ENCODE measurements around the gene IL6ST.
"Not testable (repeated sequence)": the region's sequence is repeated elsewhere in the genome, so short reads cannot be mapped to it uniquely, and the experiment has no call there.

The IL6ST gene

DNA sequence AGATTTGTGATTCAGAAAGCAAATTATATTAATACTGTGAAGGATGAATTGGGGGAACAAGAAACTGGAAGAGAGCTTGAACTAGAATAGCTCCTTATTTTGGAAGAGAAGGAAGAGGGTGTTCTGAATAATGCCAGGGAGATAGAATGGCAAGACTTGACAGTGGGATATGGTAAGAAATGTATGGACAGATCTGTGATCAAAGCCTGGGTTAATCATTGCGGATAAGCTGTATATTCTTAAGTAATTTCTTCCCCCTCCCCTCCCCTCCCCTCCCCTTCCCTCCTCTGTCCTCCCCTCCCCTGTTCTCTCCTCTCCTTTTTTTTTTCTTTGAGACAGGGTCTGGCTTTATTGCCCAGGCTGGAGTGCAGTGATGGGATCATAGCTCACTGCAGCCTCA, 10.1 kb upstream of the IL6ST start:
- no peak for DNase-seq (ENCODE audit: low read depth)

DNA sequence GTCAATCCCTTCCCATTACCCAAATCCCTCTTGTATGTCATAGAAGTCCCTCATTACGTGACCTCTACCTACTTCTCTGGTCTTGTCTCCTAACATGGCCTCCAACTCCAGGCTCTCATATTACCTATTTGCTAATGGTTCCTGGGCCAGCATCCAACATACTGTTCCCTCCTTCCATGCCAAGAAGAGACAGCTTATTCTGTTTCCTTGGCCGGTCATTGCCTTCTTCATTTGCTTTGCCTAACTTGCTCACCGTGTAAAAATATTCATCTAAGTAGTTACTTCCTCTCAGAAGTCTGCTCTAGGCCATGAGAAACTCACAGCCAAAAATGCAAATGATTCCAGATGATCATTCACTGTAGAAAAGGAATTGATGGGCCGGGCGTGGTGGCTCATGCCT, 8.9 kb upstream of the IL6ST start:
- DNase-seq (ENCODE audit: low read depth), result no peak

DNA sequence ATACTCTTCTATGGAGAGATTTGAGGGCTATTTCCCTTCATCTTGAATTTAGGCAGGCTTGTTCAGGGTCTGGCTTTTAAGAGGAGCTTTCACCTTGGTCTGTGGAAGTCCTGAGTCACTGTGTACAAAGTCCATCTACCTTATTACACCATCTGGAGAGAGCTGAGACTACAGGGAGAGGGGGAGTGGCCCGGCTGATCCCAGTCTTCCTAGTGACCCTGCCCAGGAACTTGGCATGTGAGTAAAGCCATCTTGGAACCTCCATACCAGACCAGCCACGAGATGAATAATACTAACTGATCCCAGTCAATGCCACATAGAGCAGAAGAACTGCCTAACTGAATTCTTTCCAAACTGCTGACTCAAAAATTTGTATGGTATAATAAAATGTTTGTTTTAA, 8.4 kb upstream of the IL6ST start:
- no peak for DNase-seq (ENCODE audit: low read depth)

DNA sequence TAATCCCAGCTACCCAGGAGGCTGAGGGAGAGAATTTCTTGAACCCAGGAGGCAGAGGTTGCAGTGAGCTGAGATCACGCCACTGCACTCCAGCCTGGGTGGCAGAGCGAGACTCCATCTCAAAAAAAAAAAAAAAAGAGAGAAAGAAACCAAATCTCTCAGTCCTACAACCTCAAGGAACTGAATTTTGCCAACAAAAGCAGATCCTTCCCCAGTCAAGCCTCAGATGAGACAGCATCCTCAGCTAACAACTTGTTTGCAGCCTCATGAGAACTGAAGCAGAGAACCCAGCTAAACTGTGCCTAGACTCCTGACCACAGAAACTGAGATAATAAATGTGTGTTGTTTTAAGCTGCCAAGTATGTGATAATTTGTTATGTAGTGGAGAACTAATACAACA, 7.5 kb upstream of the IL6ST start:
- DNase-seq (ENCODE audit: low read depth), result no peak

DNA sequence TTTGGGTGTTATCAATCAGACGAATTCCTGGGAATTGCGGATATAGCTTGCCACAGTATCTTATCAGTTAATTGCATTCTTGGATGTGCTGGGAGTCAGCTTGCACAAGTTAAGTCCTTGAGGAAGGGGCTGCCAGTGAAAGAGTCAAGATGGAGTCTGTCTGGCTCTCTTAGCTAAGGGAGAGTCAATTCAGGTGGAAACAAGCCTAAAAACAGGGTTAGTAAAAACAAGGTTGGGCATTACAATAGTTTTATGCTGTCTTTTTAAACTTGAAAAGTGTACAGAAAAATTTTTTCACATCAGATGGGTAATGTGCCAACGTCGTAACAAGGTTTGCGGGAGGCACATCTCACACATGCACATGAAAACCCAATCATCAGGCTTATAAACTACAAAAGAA, 5.5 kb upstream of the IL6ST start:
- not testable (repeated sequence) for DNase-seq (ENCODE audit: low read depth)

DNA sequence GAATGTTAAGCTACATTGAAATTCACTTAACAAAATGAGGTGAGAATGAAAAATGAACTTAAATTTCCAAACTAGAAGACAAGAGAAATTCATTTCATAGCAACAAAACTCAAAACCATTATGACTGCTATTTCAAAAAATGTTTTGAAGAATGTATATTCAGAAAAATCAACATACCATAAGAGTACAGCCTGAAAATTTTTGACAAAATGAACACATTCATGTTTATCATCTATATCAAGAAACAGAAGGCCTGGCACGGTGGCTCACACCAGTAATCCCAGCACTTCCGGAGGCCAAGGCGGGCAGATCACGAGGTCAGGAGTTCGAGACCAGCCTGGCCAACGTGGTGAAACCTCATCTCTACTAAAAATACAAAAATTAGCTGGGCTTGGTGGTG, 4.2 kb upstream of the IL6ST start:
- DNase-seq (ENCODE audit: low read depth), result no peak

DNA sequence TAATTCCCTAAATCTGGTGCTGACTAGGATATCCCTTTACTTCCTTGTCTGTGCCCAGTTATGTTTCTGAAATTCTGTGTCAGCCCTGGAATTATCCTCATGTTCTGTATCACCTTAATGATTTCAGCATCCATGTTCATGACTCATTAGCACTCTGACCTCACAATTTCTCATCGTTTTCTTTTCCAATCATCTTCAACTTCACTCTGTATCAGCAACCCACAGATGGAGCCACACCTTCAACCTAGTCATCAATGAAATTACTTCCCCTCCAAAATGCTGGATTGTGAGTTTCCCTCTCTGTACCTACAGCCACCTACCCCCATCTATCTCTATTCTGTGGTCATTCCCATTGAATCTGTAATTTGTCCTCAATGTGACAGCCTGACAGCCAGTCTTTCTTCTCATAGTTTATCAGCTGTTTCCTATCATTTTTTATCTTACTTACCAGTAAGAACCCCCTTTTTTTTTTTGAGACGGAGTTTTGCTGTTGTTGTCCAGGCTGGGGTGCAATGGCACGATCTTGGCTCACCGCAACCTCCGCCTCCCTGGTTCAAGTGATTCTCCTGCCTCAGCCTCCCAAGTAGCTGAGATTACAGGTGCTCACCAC, 3.1 kb upstream of the IL6ST start:
- DNase-seq (ENCODE audit: low read depth), result no peak

DNA sequence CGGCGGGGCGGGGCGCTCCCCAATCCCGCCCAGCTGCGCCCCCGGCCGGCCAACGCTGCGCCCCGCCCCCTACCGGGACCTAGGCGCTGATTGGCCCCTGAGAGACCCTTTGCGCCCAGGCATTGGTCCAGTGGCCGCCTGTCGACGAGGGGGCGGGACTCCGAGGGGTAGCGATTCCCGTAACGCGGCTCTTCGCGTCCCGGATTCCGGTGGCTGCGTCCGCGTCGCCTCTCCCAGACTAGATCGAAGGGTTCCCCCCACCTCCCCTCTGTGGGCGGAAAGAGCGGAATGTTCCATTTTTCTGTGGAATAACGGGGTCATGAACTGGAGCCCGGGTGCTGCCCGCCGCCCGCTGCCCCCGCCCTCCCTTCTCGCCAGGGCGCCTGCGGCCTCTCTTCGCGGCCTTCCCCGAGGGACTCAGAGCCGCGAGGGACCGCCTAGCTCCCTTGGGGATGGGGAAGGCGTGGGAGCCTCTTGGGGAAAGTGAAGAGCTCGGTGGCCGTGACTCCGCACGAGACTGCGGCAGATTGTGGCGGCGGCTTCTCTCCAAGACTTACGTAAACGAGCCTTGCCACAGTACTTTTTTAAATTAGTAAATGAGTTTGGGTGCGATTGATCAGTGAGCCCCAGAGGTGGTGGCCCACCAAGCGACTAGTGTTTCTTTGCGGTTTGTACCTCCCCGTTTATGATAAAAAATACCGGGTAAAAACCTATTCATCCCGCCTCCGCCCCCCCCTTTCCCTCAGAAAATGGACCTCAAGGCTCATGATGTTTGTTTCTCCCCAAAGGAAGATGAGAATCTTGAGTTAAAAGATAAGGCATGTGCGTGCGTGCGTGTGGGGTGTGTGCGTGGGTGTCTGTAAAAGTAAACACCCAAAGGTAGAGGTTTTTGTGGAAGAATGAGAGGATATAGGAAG, 493 bp upstream of the IL6ST start:
- peak; percentile 94 for DNase-seq (ENCODE audit: low read depth)

DNA sequence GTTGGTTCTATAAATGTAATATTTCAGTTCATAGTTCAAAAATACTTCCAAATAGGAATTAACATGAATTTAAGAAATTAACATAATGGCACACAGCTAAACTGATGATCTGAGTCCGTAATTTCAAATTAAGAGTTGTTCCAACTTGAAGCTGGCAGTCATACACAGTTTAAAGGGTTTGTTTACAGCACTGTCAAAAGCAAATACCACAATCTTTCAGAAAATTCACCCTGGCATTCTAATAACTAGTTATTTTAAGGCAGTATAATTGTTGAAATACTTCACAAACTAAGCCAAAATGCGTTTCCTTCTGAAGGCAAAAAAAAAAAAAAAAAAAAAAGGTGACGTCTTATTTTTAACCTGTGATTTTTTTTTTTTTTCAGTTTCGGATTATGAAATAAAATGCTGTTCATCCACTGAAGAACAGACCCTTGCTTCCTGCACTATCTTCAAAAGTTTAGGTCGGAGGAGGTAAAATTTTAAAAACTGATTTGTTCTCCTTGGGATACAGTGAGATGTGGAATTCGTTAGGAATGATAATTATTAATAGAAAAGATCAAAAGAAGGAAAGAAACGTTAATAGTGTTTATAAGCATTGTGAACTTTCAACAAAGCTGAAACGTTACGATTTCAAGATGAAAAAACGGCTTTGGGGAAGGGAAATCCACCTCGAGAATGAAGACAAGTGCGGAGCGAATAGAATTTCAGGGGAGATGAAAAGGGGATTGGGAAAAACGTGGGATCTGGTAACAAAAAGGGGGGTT, 850 bp downstream of the IL6ST start:
- no peak for DNase-seq (ENCODE audit: low read depth)

DNA sequence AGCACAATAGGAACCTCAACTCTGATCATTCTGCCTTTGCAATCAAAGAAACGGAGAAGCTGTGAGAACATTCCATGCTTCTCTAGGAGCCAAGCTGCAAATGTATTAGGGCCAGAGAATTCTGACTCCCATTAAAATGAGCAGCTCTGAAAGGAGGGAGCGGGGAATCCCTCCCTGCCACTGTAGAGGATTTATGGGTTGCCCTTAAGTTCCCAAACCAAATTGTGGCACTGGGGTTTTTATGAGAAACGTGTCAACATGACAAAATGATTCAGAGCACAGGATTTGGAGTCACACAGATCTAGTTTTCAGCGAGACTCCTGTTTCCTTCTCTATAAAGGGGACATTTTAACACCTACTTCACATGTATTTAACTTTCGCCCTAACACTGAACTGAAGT, 1.8 kb downstream of the IL6ST start:
- DNase-seq (ENCODE audit: low read depth), result no peak

DNA sequence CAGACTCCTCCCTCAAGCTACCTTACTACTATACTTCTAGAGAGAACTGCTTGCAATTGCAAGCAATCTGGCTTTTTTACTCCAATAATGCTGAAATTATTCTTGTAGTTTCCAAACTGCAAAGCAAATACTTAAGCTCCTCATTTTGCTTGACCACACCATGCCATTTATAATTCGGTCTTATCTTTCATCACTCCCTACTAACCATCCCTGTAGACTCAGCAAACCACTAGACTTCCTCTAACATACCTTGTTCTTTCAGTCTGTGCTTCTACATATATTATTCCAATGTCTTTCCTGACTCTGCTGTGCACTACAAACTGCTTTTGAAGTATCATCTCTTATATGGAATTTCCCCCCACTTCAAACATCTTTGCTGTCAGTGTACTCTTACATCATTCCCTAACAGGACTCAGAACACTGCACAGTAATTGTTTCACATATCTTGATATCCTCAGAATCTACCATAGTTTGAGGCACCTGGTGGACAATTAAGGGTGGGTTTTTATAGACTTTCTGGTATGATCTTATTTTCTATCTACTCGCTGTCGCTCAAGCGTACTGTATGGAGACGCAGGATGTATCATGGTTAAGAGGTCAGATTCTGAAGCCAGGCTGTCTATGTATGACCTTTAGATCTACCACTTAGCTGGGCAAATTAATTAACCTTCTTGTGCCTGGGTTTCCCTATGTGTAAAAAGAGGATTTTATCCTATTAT, 2.8 kb downstream of the IL6ST start:
- no peak for DNase-seq (ENCODE audit: low read depth)

DNA sequence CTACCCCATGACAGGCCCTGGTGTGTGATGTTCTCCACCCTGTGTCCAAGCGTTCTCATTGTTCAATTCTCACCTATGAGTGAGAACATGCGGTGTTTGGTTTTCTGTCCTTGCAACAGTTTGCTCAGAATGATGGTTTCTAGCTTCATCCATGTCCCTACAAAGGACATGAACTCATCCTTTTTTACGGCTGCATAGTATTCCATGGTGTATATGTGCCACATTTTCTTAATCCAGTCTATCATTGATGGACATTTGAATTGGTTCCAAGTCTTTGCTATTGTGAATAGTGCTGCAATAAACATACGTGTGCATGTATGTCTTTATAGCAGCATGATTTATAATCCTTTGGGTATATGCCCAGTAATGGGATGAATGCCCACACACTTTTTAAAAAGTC, 3.9 kb downstream of the IL6ST start:
- DNase-seq (ENCODE audit: low read depth), result not testable (repeated sequence)

DNA sequence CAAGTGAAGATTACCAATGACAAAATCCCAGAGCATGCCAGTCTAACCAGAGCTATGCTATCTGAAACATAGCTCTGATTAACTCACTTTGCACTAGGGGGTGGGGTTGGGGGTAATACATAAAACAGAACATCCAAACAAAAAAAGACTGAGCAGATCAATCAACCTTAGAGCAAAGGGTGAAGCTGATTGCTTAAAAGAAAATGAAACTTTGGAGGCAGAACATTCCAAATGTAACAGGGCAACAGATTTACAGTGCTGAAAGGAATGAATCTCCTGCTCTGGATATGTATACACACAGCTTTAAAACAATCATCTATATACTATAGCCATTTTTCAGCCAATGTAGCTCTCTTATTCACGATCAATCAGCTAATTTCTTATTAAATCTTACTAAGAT, 4.9 kb downstream of the IL6ST start:
- DNase-seq (ENCODE audit: low read depth), result no peak

DNA sequence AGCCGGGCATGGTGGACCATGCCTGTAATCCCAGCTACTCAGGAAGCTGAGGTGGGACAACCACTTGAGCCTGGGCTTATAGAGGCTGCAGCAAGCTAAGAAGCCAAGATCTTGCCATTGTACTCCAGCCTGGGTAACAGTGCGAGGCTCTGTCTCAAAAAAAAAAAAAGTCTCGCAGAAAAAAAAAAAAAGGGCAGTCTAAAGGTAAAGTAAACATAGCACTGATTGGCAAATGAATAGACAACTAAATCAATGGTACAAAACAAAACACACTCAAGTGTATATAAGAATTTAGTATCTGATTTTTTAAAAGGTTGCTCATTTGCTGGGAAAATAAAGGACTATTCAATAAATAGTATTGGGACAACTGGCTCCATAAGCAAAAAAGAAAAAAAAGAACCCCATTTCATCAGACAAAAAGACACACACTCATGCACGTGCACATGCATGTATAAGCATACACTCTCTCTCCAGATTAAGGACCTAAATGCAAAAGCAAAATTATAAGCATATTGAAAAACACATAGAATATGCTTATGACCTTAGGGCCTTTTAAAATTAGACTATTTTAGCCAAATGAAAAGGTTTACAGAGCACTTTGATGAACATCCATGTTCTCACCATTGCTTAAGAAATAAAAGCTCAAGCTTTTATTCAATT, 5.7 kb downstream of the IL6ST start:
- no peak for DNase-seq (ENCODE audit: low read depth)

DNA sequence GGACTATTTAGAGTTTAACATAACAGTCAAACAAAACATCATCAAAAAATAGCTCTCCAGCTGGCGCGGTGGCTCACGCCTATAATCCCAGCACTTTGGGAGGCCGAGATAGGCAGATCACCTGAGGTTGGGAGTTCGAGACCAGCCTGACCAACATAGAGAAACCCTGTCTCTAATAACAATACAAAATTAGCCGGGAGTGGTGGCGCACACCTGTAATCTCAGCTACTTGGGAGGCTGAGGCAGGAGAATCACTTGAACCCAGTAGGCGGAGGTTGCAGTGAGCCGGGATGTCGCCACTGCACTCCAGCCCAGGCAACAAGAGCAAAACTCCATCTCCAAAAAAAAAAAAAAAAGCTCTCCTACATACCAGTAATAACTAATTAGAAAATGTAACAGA, 6.3 kb downstream of the IL6ST start:
- DNase-seq (ENCODE audit: low read depth), result not testable (repeated sequence)

DNA sequence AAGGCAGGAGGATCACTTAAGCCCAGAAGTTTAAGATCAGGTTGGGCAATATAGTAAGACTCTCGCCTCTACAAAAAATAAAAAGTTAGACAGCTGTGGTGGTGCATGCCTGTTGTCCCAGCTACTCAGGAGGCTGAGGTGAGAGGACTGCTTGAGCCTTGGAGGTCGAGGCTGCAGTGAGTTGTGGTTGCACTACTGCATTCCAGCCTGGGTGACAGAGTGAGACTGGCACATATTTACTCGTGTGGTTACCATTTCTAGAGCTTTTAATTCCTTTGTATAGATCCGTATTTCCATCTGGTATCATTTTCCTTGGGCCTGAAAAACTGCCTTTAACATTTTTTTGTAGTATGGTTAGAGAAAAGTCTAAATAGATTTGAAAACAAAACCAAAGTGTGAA, 7.8 kb downstream of the IL6ST start:
- DNase-seq (ENCODE audit: low read depth), result no peak

DNA sequence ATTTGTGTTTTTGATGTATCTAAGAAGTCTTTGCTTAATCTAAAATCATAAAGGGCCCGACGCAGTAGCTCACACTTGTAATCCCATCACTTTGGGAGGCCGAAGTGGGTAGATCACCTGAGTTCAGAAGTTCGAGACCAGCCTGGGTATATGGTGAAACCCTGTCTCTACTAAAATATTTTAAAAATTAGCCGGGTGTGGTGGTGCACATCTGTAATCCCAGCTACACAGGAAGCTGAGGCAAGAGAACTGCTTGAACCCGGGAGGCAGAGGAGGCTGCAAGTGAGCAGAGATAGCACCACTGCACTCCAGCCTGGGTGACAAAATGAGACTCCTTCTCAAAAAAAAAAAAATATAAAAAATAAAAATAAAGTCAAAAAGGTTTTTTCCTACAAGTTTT, 9.6 kb downstream of the IL6ST start:
- DNase-seq (ENCODE audit: low read depth), result no peak

DNA sequence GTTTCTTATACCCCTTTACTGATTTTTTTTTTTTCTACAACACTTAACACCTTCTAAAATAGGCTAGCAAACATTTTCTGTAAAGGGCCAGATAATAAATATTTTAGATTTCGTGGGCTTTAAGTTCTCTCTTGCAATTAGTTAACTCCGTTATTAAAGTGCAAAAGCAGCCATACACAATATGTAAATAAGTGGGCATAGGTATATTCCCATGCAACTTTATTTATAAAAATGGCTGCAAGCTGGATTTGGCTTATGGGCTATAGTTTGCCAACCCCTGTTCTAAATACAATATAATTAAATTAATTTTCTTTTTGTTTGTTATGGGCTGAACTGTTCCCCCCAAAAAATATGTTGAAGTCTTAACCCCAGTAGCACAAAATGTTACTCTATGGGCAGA, 10.8 kb downstream of the IL6ST start:
- DNase-seq (ENCODE audit: low read depth), result no peak

DNA sequence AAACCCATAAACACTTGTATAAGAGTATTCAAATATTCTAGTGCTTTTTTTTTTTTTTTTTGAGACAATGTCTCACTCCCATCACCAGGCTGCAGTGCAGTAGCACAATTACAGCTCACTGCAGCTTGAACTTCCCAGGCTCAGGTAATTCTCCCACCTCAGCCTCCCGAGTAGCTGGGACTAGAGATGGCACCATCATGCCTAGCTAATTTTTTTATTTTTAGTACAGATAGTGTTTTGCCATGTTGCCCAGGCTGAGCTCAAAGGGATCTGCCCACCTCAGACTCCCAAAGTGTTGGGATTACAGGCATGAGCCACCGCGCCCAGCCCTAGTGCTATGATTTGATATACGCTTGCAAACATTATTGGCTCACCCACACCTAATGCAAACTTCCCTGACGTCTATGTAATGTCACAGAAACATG, 11.8 kb downstream of the IL6ST start:
- no peak for DNase-seq (ENCODE audit: low read depth)

DNA sequence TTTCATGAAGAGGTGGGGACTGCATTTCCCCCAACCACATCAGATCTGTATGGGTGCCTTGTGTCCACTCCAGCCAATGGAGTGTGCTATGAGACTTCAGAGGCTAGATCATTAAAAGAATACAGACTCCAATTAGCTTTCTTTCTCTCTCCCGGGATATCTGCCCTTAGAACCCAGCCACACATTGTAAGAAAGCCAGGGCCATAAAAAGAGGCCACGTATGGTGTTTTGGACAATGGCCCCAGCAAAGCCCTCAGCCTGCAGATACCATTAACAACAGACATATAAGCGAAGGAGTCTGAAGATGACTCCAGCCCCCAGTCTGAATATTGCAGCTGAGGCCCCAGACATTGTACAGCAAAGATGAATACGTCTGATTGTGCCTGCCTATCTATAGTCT, 21.5 kb downstream of the IL6ST start:
- DNase-seq (ENCODE audit: low read depth), result no peak

DNA sequence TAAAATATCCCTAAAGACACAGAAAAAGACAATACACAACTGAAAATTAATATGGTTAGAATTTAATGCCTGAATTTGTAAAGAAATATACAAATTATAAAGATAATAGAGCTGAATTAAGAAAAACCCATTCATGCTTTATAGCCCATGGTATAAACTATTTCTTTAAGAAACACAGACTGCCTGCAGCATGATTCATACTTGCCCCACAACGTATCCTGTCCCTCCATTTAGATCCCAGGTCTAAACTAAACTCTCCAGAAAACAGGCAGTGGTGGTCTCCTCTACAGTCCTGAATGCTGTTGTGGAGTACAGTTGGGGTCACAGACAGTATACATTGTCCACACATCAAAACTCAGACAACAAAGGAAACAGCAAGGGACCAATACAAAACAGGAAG, 24.8 kb downstream of the IL6ST start:
- no peak for DNase-seq (ENCODE audit: low read depth)

DNA sequence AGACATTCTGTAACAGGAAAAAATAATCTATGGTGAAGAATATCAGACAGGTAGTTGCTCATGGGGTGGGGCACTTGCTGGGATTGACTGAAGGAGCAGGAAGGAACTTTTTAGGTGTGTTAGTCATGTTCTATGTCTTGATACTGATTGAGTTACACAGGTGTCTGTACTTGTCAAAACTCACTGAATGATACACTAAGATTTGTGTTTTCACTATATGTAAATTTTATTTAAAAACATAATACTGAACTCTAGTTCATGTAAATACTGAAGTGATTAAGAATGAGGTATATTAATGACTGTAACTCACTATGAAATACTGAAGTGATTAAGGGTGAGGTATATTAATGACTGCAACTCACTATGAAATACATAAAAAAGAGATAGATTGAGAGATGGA, 28.5 kb downstream of the IL6ST start:
- no peak for DNase-seq (ENCODE audit: low read depth)

Measured in stimulated activated CD8-positive, alpha-beta memory T cell treated with anti-CD3 and anti-CD28 coated beads, Interleukin-4, amount 100 ng/mL, for 24 hours (primary cell).